Measurements from ENCODE around the gene PRLH.

PRLH gene

GRCh38 chr2:237551071-237551574 lies 15.3 kb upstream of the PRLH start:
- Histone ChIP-seq H3K4me3 (ENCODE audit: low read depth, low read length) (no peak overlapping the region), H3K36me3 (ENCODE audit: insufficient read depth, low read length) (peaks cover 62% of the 10 kb centered on the region), H3K4me1 (ENCODE audit: control insufficient read depth, insufficient read depth, low read length, unreplicated experiment) (no peaks in the 10 kb centered on the region), H2AFZ (ENCODE audit: low read length, unreplicated experiment) (no peak overlapping the region), H3K79me2 (ENCODE audit: control insufficient read depth, insufficient read depth, low read length, unreplicated experiment) (no peaks in the 10 kb centered on the region), H3K27me3 (ENCODE audit: insufficient read depth, low read length) (no peaks in the 10 kb centered on the region), H3K27ac (ENCODE audit: low read depth, low read length) (no peak overlapping the region)

GRCh38 chr2:237552908-237553307 lies 13.5 kb upstream of the PRLH start:
- Histone ChIP-seq H3K27me3 (ENCODE audit: insufficient read depth, low read length) (no peaks in the 10 kb centered on the region), H3K4me1 (ENCODE audit: control insufficient read depth, insufficient read depth, low read length, unreplicated experiment) (no peaks in the 10 kb centered on the region), H3K79me2 (ENCODE audit: control insufficient read depth, insufficient read depth, low read length, unreplicated experiment) (no peaks in the 10 kb centered on the region), H3K4me3 (ENCODE audit: low read depth, low read length) (no peak overlapping the region), H2AFZ (ENCODE audit: low read length, unreplicated experiment) (no peak overlapping the region), H3K27ac (ENCODE audit: low read depth, low read length) (no peak overlapping the region), H3K36me3 (ENCODE audit: insufficient read depth, low read length) (peaks cover 65% of the 10 kb centered on the region)

- no peak overlapping the region for H3K4me3 ChIP-seq (ENCODE audit: low read depth, low read length)
- H3K27me3 ChIP-seq (ENCODE audit: insufficient read depth, low read length): no peaks in the 10 kb centered on the region
Observed at GRCh38 chr2:237553948-237554347, 12.4 kb upstream of the PRLH start.

GRCh38 chr2:237555560-237555959 lies 10.8 kb upstream of the PRLH start:
- Histone ChIP-seq H3K4me3 (ENCODE audit: low read depth, low read length) (no peak overlapping the region), H3K27ac (ENCODE audit: low read depth, low read length) (no peak overlapping the region), H2AFZ (ENCODE audit: low read length, unreplicated experiment) (no peak overlapping the region), H3K36me3 (ENCODE audit: insufficient read depth, low read length) (peaks cover 55% of the 10 kb centered on the region), H3K27me3 (ENCODE audit: insufficient read depth, low read length) (no peaks in the 10 kb centered on the region), H3K4me1 (ENCODE audit: control insufficient read depth, insufficient read depth, low read length, unreplicated experiment) (peaks cover 9% of the 10 kb centered on the region), H3K79me2 (ENCODE audit: control insufficient read depth, insufficient read depth, low read length, unreplicated experiment) (no peaks in the 10 kb centered on the region)

More at GRCh38 chr2:237553948-237554347, 12.4 kb upstream of the PRLH start:
- Histone ChIP-seq H2AFZ (ENCODE audit: low read length, unreplicated experiment) (no peak overlapping the region), H3K27ac (ENCODE audit: low read depth, low read length) (no peak overlapping the region), H3K36me3 (ENCODE audit: insufficient read depth, low read length) (peaks cover 61% of the 10 kb centered on the region), H3K4me1 (ENCODE audit: control insufficient read depth, insufficient read depth, low read length, unreplicated experiment) (peaks cover 2% of the 10 kb centered on the region), H3K79me2 (ENCODE audit: control insufficient read depth, insufficient read depth, low read length, unreplicated experiment) (no peaks in the 10 kb centered on the region)

GRCh38 chr2:237556773-237557632 lies 9.4 kb upstream of the PRLH start:
- H3K27ac ChIP-seq (ENCODE audit: low read depth, low read length): no peak overlapping the region
- peaks cover 9% of the 10 kb centered on the region for H3K4me1 ChIP-seq (ENCODE audit: control insufficient read depth, insufficient read depth, low read length, unreplicated experiment)
- no peak overlapping the region for H3K4me3 ChIP-seq (ENCODE audit: low read depth, low read length)
- H3K79me2 ChIP-seq (ENCODE audit: control insufficient read depth, insufficient read depth, low read length, unreplicated experiment): no peaks in the 10 kb centered on the region
- no peaks in the 10 kb centered on the region for H3K27me3 ChIP-seq (ENCODE audit: insufficient read depth, low read length)
- peaks cover 44% of the 10 kb centered on the region for H3K36me3 ChIP-seq (ENCODE audit: insufficient read depth, low read length)
- H2AFZ ChIP-seq (ENCODE audit: low read length, unreplicated experiment): no peak overlapping the region

GRCh38 chr2:237557633-237558015 lies 8.8 kb upstream of the PRLH start:
- H2AFZ ChIP-seq (ENCODE audit: low read length, unreplicated experiment): no peak overlapping the region
- no peak overlapping the region for H3K4me3 ChIP-seq (ENCODE audit: low read depth, low read length)
- H3K27me3 ChIP-seq (ENCODE audit: insufficient read depth, low read length): no peaks in the 10 kb centered on the region
- H3K27ac ChIP-seq (ENCODE audit: low read depth, low read length): no peak overlapping the region
- H3K79me2 ChIP-seq (ENCODE audit: control insufficient read depth, insufficient read depth, low read length, unreplicated experiment): no peaks in the 10 kb centered on the region
- peaks cover 38% of the 10 kb centered on the region for H3K36me3 ChIP-seq (ENCODE audit: insufficient read depth, low read length)
- H3K4me1 ChIP-seq (ENCODE audit: control insufficient read depth, insufficient read depth, low read length, unreplicated experiment): peaks cover 9% of the 10 kb centered on the region

GRCh38 chr2:237558961-237559641 lies 7.3 kb upstream of the PRLH start:
- H3K4me1 ChIP-seq (ENCODE audit: control insufficient read depth, insufficient read depth, low read length, unreplicated experiment): peaks cover 9% of the 10 kb centered on the region
- no peak overlapping the region for H2AFZ ChIP-seq (ENCODE audit: low read length, unreplicated experiment)
- no peak overlapping the region for H3K27ac ChIP-seq (ENCODE audit: low read depth, low read length)
- H3K27me3 ChIP-seq (ENCODE audit: insufficient read depth, low read length): peaks cover 2% of the 10 kb centered on the region; the same call in 1 of the 2 replicates
- H3K79me2 ChIP-seq (ENCODE audit: control insufficient read depth, insufficient read depth, low read length, unreplicated experiment): no peaks in the 10 kb centered on the region
- H3K4me3 ChIP-seq (ENCODE audit: low read depth, low read length): no peak overlapping the region
- peaks cover 23% of the 10 kb centered on the region for H3K36me3 ChIP-seq (ENCODE audit: insufficient read depth, low read length)

GRCh38 chr2:237561221-237561620 lies 5.2 kb upstream of the PRLH start:
- Histone ChIP-seq H3K36me3 (ENCODE audit: insufficient read depth, low read length) (peaks cover 2% of the 10 kb centered on the region; the same call in 1 of the 2 replicates), H3K79me2 (ENCODE audit: control insufficient read depth, insufficient read depth, low read length, unreplicated experiment) (no peaks in the 10 kb centered on the region), H3K4me1 (ENCODE audit: control insufficient read depth, insufficient read depth, low read length, unreplicated experiment) (peaks cover 9% of the 10 kb centered on the region)

GRCh38 chr2:237563816-237564215 lies 2.6 kb upstream of the PRLH start:
- Histone ChIP-seq H3K36me3 (ENCODE audit: insufficient read depth, low read length) (no peaks in the 10 kb centered on the region), H3K79me2 (ENCODE audit: control insufficient read depth, insufficient read depth, low read length, unreplicated experiment) (no peaks in the 10 kb centered on the region), H3K27me3 (ENCODE audit: insufficient read depth, low read length) (peaks cover 7% of the 10 kb centered on the region; the same call in 1 of the 2 replicates), H2AFZ (ENCODE audit: low read length, unreplicated experiment) (no peak overlapping the region), H3K4me1 (ENCODE audit: control insufficient read depth, insufficient read depth, low read length, unreplicated experiment) (peaks cover 9% of the 10 kb centered on the region), H3K4me3 (ENCODE audit: low read depth, low read length) (no peak overlapping the region), H3K27ac (ENCODE audit: low read depth, low read length) (no peak overlapping the region)

More at GRCh38 chr2:237561221-237561620, 5.2 kb upstream of the PRLH start:
- Histone ChIP-seq H3K4me3 (ENCODE audit: low read depth, low read length) (no peak overlapping the region), H3K27ac (ENCODE audit: low read depth, low read length) (no peak overlapping the region), H2AFZ (ENCODE audit: low read length, unreplicated experiment) (no peak overlapping the region), H3K27me3 (ENCODE audit: insufficient read depth, low read length) (peaks cover 7% of the 10 kb centered on the region; the same call in 1 of the 2 replicates)

- Histone ChIP-seq H2AFZ (ENCODE audit: low read length, unreplicated experiment) (no peak overlapping the region), H3K27ac (ENCODE audit: low read depth, low read length) (no peak overlapping the region), H3K36me3 (ENCODE audit: insufficient read depth, low read length) (no peaks in the 10 kb centered on the region), H3K4me1 (ENCODE audit: control insufficient read depth, insufficient read depth, low read length, unreplicated experiment) (peaks cover under 1% of the 10 kb centered on the region), H3K79me2 (ENCODE audit: control insufficient read depth, insufficient read depth, low read length, unreplicated experiment) (no peaks in the 10 kb centered on the region), H3K4me3 (ENCODE audit: low read depth, low read length) (no peak overlapping the region), H3K27me3 (ENCODE audit: insufficient read depth, low read length) (peaks cover 7% of the 10 kb centered on the region; the same call in 1 of the 2 replicates)
Observed at GRCh38 chr2:237564526-237565131, 1.7 kb upstream of the PRLH start.

Data from ACC112 (cell line).